ENCODE results near the gene BACE2. TPM values are rescaled to one million over a fixed set of nuclear protein-coding genes. Genes with fewer than 3 reads are reported as not detected.

BACE2 gene
- total and polyA plus RNA-seq, 2 of the 4 experiments (the other 2 are of a cell fraction) = 17.0 to 35.5 TPM

DNA sequence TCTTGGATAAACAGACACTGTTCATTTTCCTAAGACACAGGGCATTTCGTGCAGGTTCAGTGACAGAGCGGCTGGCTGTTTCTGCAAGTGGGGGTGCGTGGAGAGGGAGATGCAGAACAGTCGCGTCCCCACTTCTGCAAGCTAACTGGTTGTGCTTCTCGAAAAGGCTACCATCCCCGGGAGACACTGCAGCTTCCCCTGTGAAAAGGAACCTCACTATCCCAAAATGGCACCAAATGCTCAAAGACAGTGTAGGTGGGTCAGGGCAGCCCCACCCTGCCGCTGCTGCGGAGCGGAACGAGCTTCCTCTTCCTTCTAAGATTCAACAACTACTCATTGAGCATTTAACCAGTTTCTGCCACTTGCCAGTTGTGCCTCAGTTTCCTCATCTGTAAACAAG, 19.2 kb upstream of the BACE2 start:
- dilution Hi-C loops (cut with HindIII; ENCODE audit: low sequenced_read_pairs, unreplicated experiment) = no loop called here
- CTCF ChIA-PET = interaction anchor here (0.7 kb wide), 1 partner anchor 15 kb away, joined by 3 read pairs; no protein-coding TSS in a partner anchor
- Histone ChIP-seq H3K56ac (ENCODE audit: extremely low read depth, insufficient read depth, low read length) (no peak overlapping the region), H3K36me3 (ENCODE audit: control insufficient read depth, insufficient read depth, low read length) (no peaks in the 10 kb centered on the region), H3K27me3 (ENCODE audit: control insufficient read depth, insufficient read depth, low read length) (peaks cover 2% of the 10 kb centered on the region; the same call in 1 of the 2 replicates), H2BK120ac (ENCODE audit: low read depth, low read length) (no peak overlapping the region), H3K14ac (replicated peaks; ENCODE audit: low read depth, low read length) (no peak overlapping the region), H3K18ac (ENCODE audit: low read depth, low read length) (no peak overlapping the region), H4K5ac (ENCODE audit: low read depth, low read length) (no peak overlapping the region), H2AK9ac (replicated peaks; ENCODE audit: low read depth, low read length, poor library complexity) (no peak overlapping the region), H4K91ac (ENCODE audit: insufficient read depth, low read depth, low read length) (no peak overlapping the region), H3K79me1 (ENCODE audit: low read depth in 1 of 2, low read length in 2 of 2) (no peaks in the 10 kb centered on the region), H2BK20ac (ENCODE audit: low read depth, low read length) (no peak overlapping the region), H3K9ac (ENCODE audit: low read depth, low read length) (no peak overlapping the region), H3K4me1 (ENCODE audit: control insufficient read depth, insufficient read depth, low read length) (no peaks in the 10 kb centered on the region), H4K8ac (ENCODE audit: low read depth in 2 of 2, low read length in 2 of 2) (no peak overlapping the region), H2AFZ (replicated peaks; ENCODE audit: low read length, poor library complexity) (no peak overlapping the region), H4K20me1 (ENCODE audit: insufficient read depth, low read length) (no peaks in the 10 kb centered on the region), H2AK5ac (ENCODE audit: low read depth, low read length) (no peak overlapping the region), H2BK15ac (ENCODE audit: low read depth, low read length) (no peak overlapping the region), H3K23ac (ENCODE audit: low read depth, low read length) (no peak overlapping the region), H3K4me2 (ENCODE audit: low read depth, low read length) (no peak overlapping the region), H3K4me3 (ENCODE audit: insufficient read depth, low read depth, low read length) (no peak overlapping the region), H2BK5ac (ENCODE audit: low read depth, low read length, poor library complexity, severe bottlenecking) (no peak overlapping the region), H3K27ac (ENCODE audit: insufficient read depth, low read length) (no peak overlapping the region), H3K9me1 (ENCODE audit: insufficient read depth, low read length) (no peaks in the 10 kb centered on the region; the same call in 1 of the 2 replicates), H3K4ac (ENCODE audit: low read depth, low read length) (no peak overlapping the region), H3K9me3 (ENCODE audit: control insufficient read depth, insufficient read depth, low read length) (no peaks in the 10 kb centered on the region)
- ATAC-seq (ENCODE audit: low read depth) (no peak), DNase-seq (no peak)
- in situ Hi-C loops (cut with MboI; ENCODE audit: low sequenced_read_pairs) = no loop called here
- no peak for TF ChIP-seq RAD21 (IDR thresholded peaks at IDR 0.05; ENCODE audit: low read length)
- no peak for TF ChIP-seq RCOR1 (IDR thresholded peaks at IDR 0.05; ENCODE audit: insufficient replicate concordance, low read length)
- no peak for TF ChIP-seq BHLHE40 (IDR thresholded peaks at IDR 0.05; ENCODE audit: low read depth, low read length)
- TF ChIP-seq MAFK (IDR thresholded peaks at IDR 0.05; ENCODE audit: low read depth, low read length) = no peak
- TF ChIP-seq, protein P1, sequence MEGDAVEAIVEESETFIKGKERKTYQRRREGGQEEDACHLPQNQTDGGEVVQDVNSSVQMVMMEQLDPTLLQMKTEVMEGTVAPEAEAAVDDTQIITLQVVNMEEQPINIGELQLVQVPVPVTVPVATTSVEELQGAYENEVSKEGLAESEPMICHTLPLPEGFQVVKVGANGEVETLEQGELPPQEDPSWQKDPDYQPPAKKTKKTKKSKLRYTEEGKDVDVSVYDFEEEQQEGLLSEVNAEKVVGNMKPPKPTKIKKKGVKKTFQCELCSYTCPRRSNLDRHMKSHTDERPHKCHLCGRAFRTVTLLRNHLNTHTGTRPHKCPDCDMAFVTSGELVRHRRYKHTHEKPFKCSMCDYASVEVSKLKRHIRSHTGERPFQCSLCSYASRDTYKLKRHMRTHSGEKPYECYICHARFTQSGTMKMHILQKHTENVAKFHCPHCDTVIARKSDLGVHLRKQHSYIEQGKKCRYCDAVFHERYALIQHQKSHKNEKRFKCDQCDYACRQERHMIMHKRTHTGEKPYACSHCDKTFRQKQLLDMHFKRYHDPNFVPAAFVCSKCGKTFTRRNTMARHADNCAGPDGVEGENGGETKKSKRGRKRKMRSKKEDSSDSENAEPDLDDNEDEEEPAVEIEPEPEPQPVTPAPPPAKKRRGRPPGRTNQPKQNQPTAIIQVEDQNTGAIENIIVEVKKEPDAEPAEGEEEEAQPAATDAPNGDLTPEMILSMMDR (conservative IDR thresholded peaks at IDR 0.05; ENCODE audit: low read depth, low read length) = no peak
- no peak for TF ChIP-seq ELK1 (IDR thresholded peaks at IDR 0.05; ENCODE audit: borderline replicate concordance, low read depth, low read length)
- 87% methylated on average over 3 of the region's 11 CpGs; no CpG with 5 or more reads in 1 of the 2 experiments for WGBS, 2 experiments (ENCODE audit: extremely low coverage in 2 of 2, insufficient read length in 1 of 2)
- no TSS peak for BruUV-seq (replicated peaks)
- intact Hi-C loops (cut with micrococcal nuclease) = no loop called here
- POLR2A ChIA-PET (ENCODE audit: unreplicated experiment) = no interaction called here

All from IMR-90 (cell line).